Tibial nerve (tissue), 4 donors: ENCODE results near the gene TTC39C. TPM values are rescaled to one million over a fixed set of nuclear protein-coding genes. Genes with fewer than 3 reads are reported as not detected.

ENCODE experiments used
- DNase-seq, 2 donors: peaks; one replicate each; pipeline ENCODE4 v3.0.0-alpha.2; 2019; ENCODE audit warnings: low spot score in 2 of 2
- H3K27ac ChIP-seq, 4 donors: fragments of 200-600 bp; sonication (generic) in 3 of 4; one replicate each; pipeline ENCODE4 v1.5.1; 2017 to 2019; ENCODE audit warnings: mild to moderate bottlenecking in 1 of 4
- H3K27me3 ChIP-seq, 2 donors: fragments of 200-600 bp; sonication (generic) in 1 of 2; one replicate each; pipeline versions ENCODE4 v1.5.1 to v1.6.0; 2017 to 2019
- H3K36me3 ChIP-seq, 3 donors: fragments of 200-600 bp; sonication (generic); one replicate each; pipeline ENCODE4 v1.5.1; 2018 to 2019
- H3K4me1 ChIP-seq, 4 donors: fragments of 200-600 bp; sonication (generic) in 3 of 4; one replicate each; pipeline ENCODE4 v1.5.1; 2017 to 2019
- H3K4me3 ChIP-seq, 4 donors: fragments of 200-600 bp; sonication (generic) in 3 of 4; one replicate each; pipeline ENCODE4 v1.5.1; 2017 to 2019; ENCODE audit warnings: mild to moderate bottlenecking in 1 of 4, moderate library complexity in 1 of 4
- H3K9me3 ChIP-seq, 4 donors: fragments of 200-600 bp; sonication (generic) in 3 of 4; one replicate each; pipeline ENCODE4 v1.5.1; 2017 to 2019
- EP300 ChIP-seq, 2 donors: sonication (generic); formaldehyde crosslinking; IDR thresholded peaks; one replicate each; pipeline ENCODE4 v1.6.1; 2017; ENCODE audit warnings: antibody characterized with exemption in 2 of 2, mild to moderate bottlenecking in 1 of 2
- POLR2A ChIP-seq, 2 donors: fragments of 450-650 bp; IDR thresholded peaks; one replicate each; pipeline ENCODE4 v1.6.1; 2017; ENCODE audit warnings: antibody characterized with exemption in 2 of 2, mild to moderate bottlenecking in 2 of 2, moderate library complexity in 2 of 2
- WGBS, 2 donors: methylation state at CpG; one replicate each; pipeline ENCODE4 v1.1.5; 2018; 5-methylcytosine and 5-hydroxymethylcytosine counted together
- total RNA-seq, 4 donors: library from RNA; depleted of rRNA; stranded (reverse); fragments of >200 nt; gene quantifications; one replicate each; pipeline ENCODE4 v1.1.0, GENCODE V29; 2016
- TF ChIP-seq, protein P1 (sequence below), 5 experiments: fragments of 200-600 bp in 3 of 5; fragments of 450-650 bp in 2 of 5; sonication (generic) in 3 of 5; IDR thresholded peaks; one replicate each; pipeline ENCODE4 v1.5.1; 2016 to 2019; ENCODE audit warnings: antibody characterized with exemption in 5 of 5, mild to moderate bottlenecking in 3 of 5, moderate library complexity in 2 of 5

Gene TTC39C
- total RNA-seq, 4 donors from 2014 or later: 22.6 to 35.1 (median 29.3) TPM

DNA sequence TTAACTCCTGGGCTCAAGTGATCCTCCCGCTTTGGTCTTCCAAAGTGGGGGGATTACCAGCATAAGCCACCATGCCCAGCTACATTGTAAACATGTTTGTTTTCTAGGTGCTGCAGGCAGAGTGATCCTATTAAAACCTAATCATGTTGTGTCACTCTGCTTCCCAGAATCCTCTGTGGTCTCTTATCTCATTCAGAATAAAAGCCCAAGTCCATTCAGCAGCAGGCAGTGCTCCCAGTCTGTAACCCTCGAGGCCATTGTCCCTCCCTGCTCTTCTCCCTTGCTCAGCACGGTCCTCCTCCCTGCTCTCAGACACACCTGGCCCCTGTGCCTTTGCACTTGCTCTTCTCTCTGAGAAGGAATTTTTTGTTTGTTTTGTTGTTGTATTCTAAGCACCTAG lies 113.2 kb downstream of the TTC39C start:
- 92 to 94% methylated on average over 3 of the region's 3 CpGs for WGBS, 2 donors
- Histone ChIP-seq H3K27me3 (no peaks in the 10 kb centered on the region), H3K27ac (no peak overlapping the region), H3K4me1 (no peaks in the 10 kb centered on the region), H3K4me3 (no peak overlapping the region), H3K9me3 (no peaks in the 10 kb centered on the region), H3K36me3 (peaks cover 0 to 35% (median 4%) of the 10 kb centered on the region in 3 donors)
- no peak for DNase-seq
- TF ChIP-seq EP300 (IDR thresholded peaks at IDR 0.05) (no peak), POLR2A (IDR thresholded peaks at IDR 0.05) (no peak)
- TF ChIP-seq, protein P1, sequence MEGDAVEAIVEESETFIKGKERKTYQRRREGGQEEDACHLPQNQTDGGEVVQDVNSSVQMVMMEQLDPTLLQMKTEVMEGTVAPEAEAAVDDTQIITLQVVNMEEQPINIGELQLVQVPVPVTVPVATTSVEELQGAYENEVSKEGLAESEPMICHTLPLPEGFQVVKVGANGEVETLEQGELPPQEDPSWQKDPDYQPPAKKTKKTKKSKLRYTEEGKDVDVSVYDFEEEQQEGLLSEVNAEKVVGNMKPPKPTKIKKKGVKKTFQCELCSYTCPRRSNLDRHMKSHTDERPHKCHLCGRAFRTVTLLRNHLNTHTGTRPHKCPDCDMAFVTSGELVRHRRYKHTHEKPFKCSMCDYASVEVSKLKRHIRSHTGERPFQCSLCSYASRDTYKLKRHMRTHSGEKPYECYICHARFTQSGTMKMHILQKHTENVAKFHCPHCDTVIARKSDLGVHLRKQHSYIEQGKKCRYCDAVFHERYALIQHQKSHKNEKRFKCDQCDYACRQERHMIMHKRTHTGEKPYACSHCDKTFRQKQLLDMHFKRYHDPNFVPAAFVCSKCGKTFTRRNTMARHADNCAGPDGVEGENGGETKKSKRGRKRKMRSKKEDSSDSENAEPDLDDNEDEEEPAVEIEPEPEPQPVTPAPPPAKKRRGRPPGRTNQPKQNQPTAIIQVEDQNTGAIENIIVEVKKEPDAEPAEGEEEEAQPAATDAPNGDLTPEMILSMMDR (IDR thresholded peaks at IDR 0.05): no peak

DNA sequence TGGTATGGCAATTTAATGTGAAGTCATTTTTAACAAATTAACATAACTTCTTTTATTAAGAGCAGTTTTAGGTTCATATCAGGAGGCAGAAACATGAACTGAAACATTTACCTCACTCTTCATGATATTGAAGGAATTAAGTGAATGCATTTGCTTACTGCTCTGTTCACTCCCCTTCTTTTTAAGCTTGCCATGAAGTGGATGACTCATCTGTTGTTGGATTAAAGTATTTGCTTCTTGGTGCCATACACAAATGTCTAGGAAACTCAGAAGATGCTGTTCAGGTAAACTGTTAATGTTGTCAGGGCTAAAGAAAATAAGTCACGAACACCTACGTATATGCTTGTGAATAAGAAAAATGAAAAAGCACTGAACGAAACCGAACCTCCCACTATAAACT lies 114.1 kb downstream of the TTC39C start:
- Histone ChIP-seq H3K4me3 (no peak overlapping the region), H3K36me3 (peaks cover 0 to 44% (median 4%) of the 10 kb centered on the region in 3 donors), H3K27ac (no peak overlapping the region), H3K4me1 (no peaks in the 10 kb centered on the region), H3K9me3 (no peaks in the 10 kb centered on the region), H3K27me3 (no peaks in the 10 kb centered on the region)
- DNase-seq: no peak
- no peak for TF ChIP-seq POLR2A (IDR thresholded peaks at IDR 0.05)
- TF ChIP-seq EP300 (IDR thresholded peaks at IDR 0.05): no peak
- TF ChIP-seq, protein P1 (IDR thresholded peaks at IDR 0.05): no peak
- 97% methylated on average over 4 of the region's 4 CpGs for WGBS, 2 donors

DNA sequence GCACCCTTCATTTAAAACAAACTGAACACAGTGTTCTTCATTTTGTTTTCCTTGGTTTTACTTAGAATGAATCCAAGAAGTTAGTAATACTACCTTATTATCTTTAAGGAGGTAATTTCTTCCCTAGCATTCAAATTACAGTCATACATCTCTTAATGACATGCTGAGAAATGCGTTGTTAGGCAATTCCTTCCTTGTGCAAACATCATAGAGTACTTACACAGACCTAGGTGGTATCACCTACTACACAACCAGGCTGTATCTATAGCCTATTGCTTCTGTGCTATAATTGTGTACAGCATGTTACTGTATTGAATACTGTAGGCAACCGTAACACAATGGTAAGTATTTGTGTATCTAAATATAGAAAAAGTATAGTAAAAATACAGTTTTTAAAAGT lies 115.9 kb downstream of the TTC39C start:
- Histone ChIP-seq H3K27ac (no peak overlapping the region), H3K4me1 (no peaks in the 10 kb centered on the region), H3K36me3 (peaks cover 0 to 41% (median 4%) of the 10 kb centered on the region in 3 donors), H3K27me3 (no peaks in the 10 kb centered on the region), H3K9me3 (no peaks in the 10 kb centered on the region), H3K4me3 (no peak overlapping the region)
- TF ChIP-seq EP300 (IDR thresholded peaks at IDR 0.05): no peak
- no peak for TF ChIP-seq POLR2A (IDR thresholded peaks at IDR 0.05)
- TF ChIP-seq, protein P1 (IDR thresholded peaks at IDR 0.05): no peak
- WGBS, 2 donors: 82 to 94% methylated on average over 2 of the region's 2 CpGs
- DNase-seq: no peak

DNA sequence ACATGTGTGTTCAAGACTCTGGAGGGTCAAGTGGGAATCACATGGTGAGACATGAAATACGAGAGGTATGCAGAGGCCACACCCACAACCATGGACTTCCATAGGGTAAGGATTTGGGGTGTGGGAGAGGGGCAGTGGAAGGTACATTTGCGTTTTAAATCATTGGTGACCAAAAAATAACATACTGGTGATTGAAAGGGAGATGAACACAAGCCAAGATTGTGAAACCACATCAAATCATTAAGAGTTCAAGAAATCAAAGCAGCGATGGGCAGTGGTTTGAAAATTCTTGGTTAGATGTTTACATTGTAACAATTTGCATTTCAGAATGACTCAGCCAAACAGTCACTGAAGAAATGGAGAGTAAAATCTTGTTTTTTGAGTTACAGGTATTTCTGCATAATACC lies 122.4 kb downstream of the TTC39C start:
- DNase-seq: no peak
- H3K4me1 ChIP-seq: peaks cover 0 to 16% (median 2%) of the 10 kb centered on the region in 4 donors
- 80 to 86% methylated on average over 3 of the region's 3 CpGs for WGBS, 2 donors

DNA sequence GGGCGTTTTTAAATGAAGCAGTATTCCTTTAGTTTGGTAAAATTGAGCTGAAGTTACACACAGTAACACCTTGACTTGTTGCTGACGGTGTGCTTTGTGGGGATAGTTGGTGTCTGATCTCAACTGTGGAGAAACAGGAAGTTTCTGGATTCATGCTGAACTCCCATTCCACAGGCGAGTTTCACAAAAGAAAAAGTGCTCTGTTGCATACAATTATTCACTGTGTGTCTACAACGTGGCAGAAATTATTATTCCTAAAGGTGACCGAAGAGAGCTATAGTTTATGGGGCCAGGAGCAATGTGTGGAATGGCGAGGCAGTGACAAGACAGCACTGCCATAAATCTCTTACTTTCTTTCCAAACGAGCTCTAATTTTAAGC lies 123.8 kb downstream of the TTC39C start:
- WGBS, 2 donors: 24% methylated on average over 7 of the region's 7 CpGs
- Histone ChIP-seq H3K27ac (peak overlapping the region in 3 of 4 donors; percentile 31 to 62 (median 48)), H3K9me3 (no peaks in the 10 kb centered on the region), H3K4me1 (peaks cover 0 to 16% (median 2%) of the 10 kb centered on the region in 4 donors), H3K27me3 (no peaks in the 10 kb centered on the region), H3K36me3 (peaks cover 0 to 3% (median 0%) of the 10 kb centered on the region in 3 donors), H3K4me3 (peak overlapping the region; percentile 54 to 77 (median 62))
- TF ChIP-seq, protein P1 (IDR thresholded peaks at IDR 0.05): no peak
- TF ChIP-seq EP300 (IDR thresholded peaks at IDR 0.05) (no peak), POLR2A (IDR thresholded peaks at IDR 0.05) (no peak)
- no peak for DNase-seq

More for the DNA sequence above, 122.4 kb downstream of the TTC39C start:
- H3K9me3 ChIP-seq: no peaks in the 10 kb centered on the region
- TF ChIP-seq EP300 (IDR thresholded peaks at IDR 0.05) (no peak), POLR2A (IDR thresholded peaks at IDR 0.05) (no peak)
- TF ChIP-seq, protein P1 (IDR thresholded peaks at IDR 0.05): no peak
- H3K4me3 ChIP-seq: no peak overlapping the region
- no peaks in the 10 kb centered on the region for H3K27me3 ChIP-seq
- H3K36me3 ChIP-seq: peaks cover 0 to 15% (median 0%) of the 10 kb centered on the region in 3 donors
- no peak overlapping the region for H3K27ac ChIP-seq
